RWPE2 (cell line): ENCODE results near the gene SNIP1.

Experiments
- ATAC-seq: fragments of 200-7000 bp; cut with Tn5 transposase; 3 replicates; pipeline ENCODE4 v1.9.1; 2021; ENCODE audit warnings: low read depth
- DNase-seq: peaks from one replicate; pipeline ENCODE4 v3.0.0-alpha.2; 2020; ENCODE audit warnings: low spot score
- H3K27ac ChIP-seq: fragments of 450-650 bp; 2 replicates; pipeline ENCODE4 v1.5.1; 2017; ENCODE audit warnings: mild to moderate bottlenecking; ENCODE audit not compliant: poor library complexity, severe bottlenecking
- H3K27me3 ChIP-seq: fragments of 250-450 bp; sonication (Bioruptor Pico); 2 replicates; pipeline ENCODE4 v1.5.1; 2021; ENCODE audit warnings: mild to moderate bottlenecking, moderate library complexity; ENCODE audit not compliant: insufficient read depth, poor library complexity, severe bottlenecking
- H3K36me3 ChIP-seq: fragments of 250-450 bp; sonication (Bioruptor Pico); 2 replicates; pipeline ENCODE4 v1.5.1; 2020; ENCODE audit warnings: low read depth, mild to moderate bottlenecking, moderate library complexity
- H3K4me1 ChIP-seq: fragments of 250-450 bp; sonication (Bioruptor Pico); 2 replicates; pipeline ENCODE4 v1.5.1; 2021; ENCODE audit warnings: mild to moderate bottlenecking, moderate library complexity; ENCODE audit not compliant: insufficient read depth, poor library complexity, severe bottlenecking
- H3K4me3 ChIP-seq: fragments of 250-450 bp; sonication (Bioruptor Pico); 2 replicates; pipeline ENCODE4 v1.5.1; 2021; ENCODE audit warnings: mild to moderate bottlenecking, moderate library complexity; ENCODE audit not compliant: severe bottlenecking
- H3K9me3 ChIP-seq: fragments of 250-450 bp; sonication (Bioruptor Pico); 2 replicates; pipeline ENCODE4 v1.5.1; 2021; ENCODE audit warnings: mild to moderate bottlenecking, moderate library complexity; ENCODE audit not compliant: severe bottlenecking
- CTCF ChIP-seq: fragments of 450-650 bp; IDR thresholded peaks from one replicate; pipeline ENCODE4 v1.5.1; 2017; ENCODE audit warnings: mild to moderate bottlenecking, moderate library complexity; ENCODE audit not compliant: poor library complexity, severe bottlenecking

SNIP1 gene

GRCh38 chr1:37553927-37554808, at the start of gene SNIP1:
Gene SNIP1, minus strand, starts transcription at chr1:37554293. Its CDS starts 64 bp downstream, at chr1:37554229.
- peak within 1 kb of the TSS; percentile 32 for H3K27ac ChIP-seq
- ATAC-seq = peak; percentile 86

GRCh38 chr1:37602750-37603694, 48.9 kb upstream of the SNIP1 start:
- no peaks in the 10 kb centered on the region for H3K36me3 ChIP-seq
- H3K27ac ChIP-seq = no peak overlapping the region
- no peaks in the 10 kb centered on the region for H3K9me3 ChIP-seq
- peak; percentile 51; the same call in 2 of the 3 replicates for ATAC-seq
- no peak for DNase-seq
- no peak overlapping the region for H3K4me3 ChIP-seq
- H3K27me3 ChIP-seq = no peaks in the 10 kb centered on the region
- H3K4me1 ChIP-seq = no peaks in the 10 kb centered on the region
- TF ChIP-seq CTCF = peak; percentile 76

More at GRCh38 chr1:37553927-37554808, at the start of gene SNIP1:
- DNase-seq = peak; percentile 82
- no peaks in the 10 kb centered on the region for H3K27me3 ChIP-seq
- no peak for TF ChIP-seq CTCF
- H3K4me3 ChIP-seq = peak within 1 kb of the TSS; percentile 90
- H3K36me3 ChIP-seq = peaks cover 29% of the 10 kb centered on the region
- peaks cover 3% of the 10 kb centered on the region for H3K9me3 ChIP-seq
- H3K4me1 ChIP-seq = peaks cover 6% of the 10 kb centered on the region

GRCh38 chr1:37601441-37601840, 47.3 kb upstream of the SNIP1 start:
- Histone ChIP-seq H3K4me3 (no peak overlapping the region), H3K4me1 (no peaks in the 10 kb centered on the region), H3K27me3 (no peaks in the 10 kb centered on the region), H3K27ac (no peak overlapping the region), H3K9me3 (no peaks in the 10 kb centered on the region), H3K36me3 (no peaks in the 10 kb centered on the region)
- no peak for TF ChIP-seq CTCF
- no peak for DNase-seq
- ATAC-seq = no peak

- Histone ChIP-seq H3K4me3 (no peak overlapping the region), H3K4me1 (peaks cover under 1% of the 10 kb centered on the region), H3K9me3 (no peaks in the 10 kb centered on the region), H3K27ac (no peak overlapping the region), H3K36me3 (no peaks in the 10 kb centered on the region), H3K27me3 (no peaks in the 10 kb centered on the region)
- no peak for TF ChIP-seq CTCF
- ATAC-seq (no peak), DNase-seq (no peak)
Observed at GRCh38 chr1:37599940-37600339, 45.8 kb upstream of the SNIP1 start.
